Measurements from ENCODE around the gene XPA. TPM values are rescaled to one million over a fixed set of nuclear protein-coding genes. Genes with fewer than 3 reads are reported as not detected.

Gene XPA
- total RNA-seq, 2 donors from 2014 or later: 4.9 to 7.3 TPM

DNA sequence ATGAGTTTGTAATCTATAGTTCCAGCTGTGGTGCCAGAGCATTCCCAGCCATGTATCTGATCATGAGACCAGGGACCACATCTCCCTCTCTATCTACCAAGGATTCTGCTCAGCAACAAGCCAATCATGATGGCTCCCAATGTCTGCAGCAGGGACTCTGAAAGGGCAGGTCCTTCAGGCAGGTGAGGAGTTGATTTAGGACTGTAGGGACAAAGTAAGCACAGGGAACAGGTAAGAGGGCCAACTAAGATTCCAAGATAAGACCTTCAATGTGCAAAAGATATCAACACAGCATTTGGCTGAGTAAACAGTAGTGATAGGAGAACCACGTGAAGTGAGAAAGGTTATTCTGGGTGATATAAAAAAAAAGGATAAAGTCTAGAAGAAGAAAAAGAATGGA lies 8.5 kb downstream of the XPA start:
- DNase-seq: no peak
- Histone ChIP-seq H3K27me3 (ENCODE audit: control insufficient read depth, insufficient read depth, low read length, poor library complexity, severe bottlenecking) (no peaks in the 10 kb centered on the region), H3K36me3 (ENCODE audit: control insufficient read depth, insufficient read depth, low read length) (peaks cover 39% of the 10 kb centered on the region), H3K9me3 (ENCODE audit: control insufficient read depth, low read length) (no peaks in the 10 kb centered on the region), H3K27ac (ENCODE audit: low read depth, low read length) (no peak overlapping the region), H3K4me1 (ENCODE audit: control insufficient read depth, insufficient read depth, low read length) (peaks cover 4% of the 10 kb centered on the region), H3K9ac (ENCODE audit: extremely low read depth, low read length, poor library complexity, severe bottlenecking) (no peak overlapping the region), H3K4me3 (ENCODE audit: low read length) (no peak overlapping the region)
- H3K4me3 Mint-ChIP-seq: no peak overlapping the region
- TF ChIP-seq, protein P1, sequence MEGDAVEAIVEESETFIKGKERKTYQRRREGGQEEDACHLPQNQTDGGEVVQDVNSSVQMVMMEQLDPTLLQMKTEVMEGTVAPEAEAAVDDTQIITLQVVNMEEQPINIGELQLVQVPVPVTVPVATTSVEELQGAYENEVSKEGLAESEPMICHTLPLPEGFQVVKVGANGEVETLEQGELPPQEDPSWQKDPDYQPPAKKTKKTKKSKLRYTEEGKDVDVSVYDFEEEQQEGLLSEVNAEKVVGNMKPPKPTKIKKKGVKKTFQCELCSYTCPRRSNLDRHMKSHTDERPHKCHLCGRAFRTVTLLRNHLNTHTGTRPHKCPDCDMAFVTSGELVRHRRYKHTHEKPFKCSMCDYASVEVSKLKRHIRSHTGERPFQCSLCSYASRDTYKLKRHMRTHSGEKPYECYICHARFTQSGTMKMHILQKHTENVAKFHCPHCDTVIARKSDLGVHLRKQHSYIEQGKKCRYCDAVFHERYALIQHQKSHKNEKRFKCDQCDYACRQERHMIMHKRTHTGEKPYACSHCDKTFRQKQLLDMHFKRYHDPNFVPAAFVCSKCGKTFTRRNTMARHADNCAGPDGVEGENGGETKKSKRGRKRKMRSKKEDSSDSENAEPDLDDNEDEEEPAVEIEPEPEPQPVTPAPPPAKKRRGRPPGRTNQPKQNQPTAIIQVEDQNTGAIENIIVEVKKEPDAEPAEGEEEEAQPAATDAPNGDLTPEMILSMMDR (conservative IDR thresholded peaks at IDR 0.05): no peak
- no peaks in the 10 kb centered on the region for H3K9me3 Mint-ChIP-seq
- H3K27ac Mint-ChIP-seq: no peak overlapping the region
- 59 to 71% methylated on average over 1 of the region's 1 CpG for WGBS, 2 experiments (ENCODE audit: insufficient coverage in 1 of 2, insufficient read length in 1 of 2)
- peaks cover 30% of the 10 kb centered on the region for H3K36me3 Mint-ChIP-seq (ENCODE audit: low read depth)
- no peaks in the 10 kb centered on the region for H3K27me3 Mint-ChIP-seq (ENCODE audit: insufficient read depth)
- peaks cover 13% of the 10 kb centered on the region for H3K4me1 Mint-ChIP-seq

DNA sequence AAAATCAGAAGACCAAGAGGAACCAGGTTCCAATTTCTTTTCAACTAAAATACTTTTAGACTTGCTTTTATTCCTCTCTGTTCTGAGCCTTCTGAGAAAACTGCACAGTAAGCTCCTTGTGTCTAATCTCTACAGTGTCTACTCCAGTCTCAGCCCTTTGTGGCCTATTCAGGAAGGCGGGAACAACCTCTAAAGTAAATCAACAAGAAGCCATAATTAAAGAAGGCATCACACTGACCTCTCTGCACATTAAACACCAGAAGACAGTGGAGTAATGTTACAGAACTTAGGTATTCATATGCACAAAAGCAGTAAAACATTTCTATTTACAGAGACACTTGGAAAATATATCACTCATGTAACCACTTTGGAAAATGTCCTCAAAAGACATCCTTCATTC lies 14.9 kb downstream of the XPA start:
- Histone ChIP-seq H3K36me3 (ENCODE audit: control insufficient read depth, insufficient read depth, low read length) (peaks cover 68% of the 10 kb centered on the region), H3K27me3 (ENCODE audit: control insufficient read depth, insufficient read depth, low read length, poor library complexity, severe bottlenecking) (no peaks in the 10 kb centered on the region), H3K27ac (ENCODE audit: low read depth, low read length) (no peak overlapping the region), H3K4me1 (ENCODE audit: control insufficient read depth, insufficient read depth, low read length) (no peaks in the 10 kb centered on the region), H3K9me3 (ENCODE audit: control insufficient read depth, low read length) (no peaks in the 10 kb centered on the region), H3K9ac (ENCODE audit: extremely low read depth, low read length, poor library complexity, severe bottlenecking) (no peak overlapping the region), H3K4me3 (ENCODE audit: low read length) (no peak overlapping the region)
- DNase-seq: no peak
- no peak overlapping the region for H3K27ac Mint-ChIP-seq
- no peaks in the 10 kb centered on the region for H3K27me3 Mint-ChIP-seq (ENCODE audit: insufficient read depth)
- H3K4me3 Mint-ChIP-seq: no peak overlapping the region
- TF ChIP-seq, protein P1 (conservative IDR thresholded peaks at IDR 0.05): no peak
- H3K4me1 Mint-ChIP-seq: peaks cover 8% of the 10 kb centered on the region
- 100% methylated on average over 1 of the region's 1 CpG; no CpG with 5 or more reads in 1 of the 2 experiments for WGBS, 2 experiments (ENCODE audit: insufficient coverage in 1 of 2, insufficient read length in 1 of 2)
- H3K9me3 Mint-ChIP-seq: no peaks in the 10 kb centered on the region
- peaks cover 31% of the 10 kb centered on the region for H3K36me3 Mint-ChIP-seq (ENCODE audit: low read depth)

DNA sequence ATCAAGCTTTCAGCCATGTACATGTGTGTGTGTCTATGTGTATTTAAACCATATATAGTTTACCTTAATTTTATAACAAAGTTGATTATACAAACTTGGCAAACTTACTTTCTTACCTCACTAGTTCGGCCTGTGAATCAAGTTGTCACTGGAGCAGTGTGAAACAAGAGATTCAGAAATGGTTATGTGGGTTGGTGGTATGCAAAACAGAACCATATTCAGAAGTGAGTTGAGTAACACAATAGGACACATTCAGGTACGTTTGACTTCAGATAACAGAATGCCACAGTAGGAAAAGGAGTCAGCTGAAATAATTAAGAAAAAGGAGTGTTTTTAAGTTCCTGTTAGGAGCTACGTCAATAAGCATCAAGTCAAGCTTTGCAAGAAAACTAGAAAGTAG lies 21.5 kb downstream of the XPA start:
- Mint-ChIP-seq H3K9me3 (no peaks in the 10 kb centered on the region), H3K36me3 (ENCODE audit: low read depth) (peaks cover 47% of the 10 kb centered on the region), H3K4me3 (no peak overlapping the region), H3K27me3 (ENCODE audit: insufficient read depth) (no peaks in the 10 kb centered on the region), H3K4me1 (peaks cover 4% of the 10 kb centered on the region), H3K27ac (no peak overlapping the region)
- H3K4me3 ChIP-seq (ENCODE audit: low read length): no peak overlapping the region
- no peak overlapping the region for H3K9ac ChIP-seq (ENCODE audit: extremely low read depth, low read length, poor library complexity, severe bottlenecking)
- H3K9me3 ChIP-seq (ENCODE audit: control insufficient read depth, low read length): no peaks in the 10 kb centered on the region
- no peaks in the 10 kb centered on the region for H3K4me1 ChIP-seq (ENCODE audit: control insufficient read depth, insufficient read depth, low read length)
- H3K36me3 ChIP-seq (ENCODE audit: control insufficient read depth, insufficient read depth, low read length): peaks cover 87% of the 10 kb centered on the region
- DNase-seq: no peak
- TF ChIP-seq, protein P1 (conservative IDR thresholded peaks at IDR 0.05): no peak
- H3K27me3 ChIP-seq (ENCODE audit: control insufficient read depth, insufficient read depth, low read length, poor library complexity, severe bottlenecking): no peaks in the 10 kb centered on the region
- no peak overlapping the region for H3K27ac ChIP-seq (ENCODE audit: low read depth, low read length)
- WGBS, 2 experiments (ENCODE audit: insufficient coverage in 1 of 2, insufficient read length in 1 of 2): 89% methylated on average over 2 to 3 of the region's 3 CpGs
